IMR-90 (cell line): Measurements from ENCODE around the gene GNAZ. TPM values are rescaled to one million over a fixed set of nuclear protein-coding genes. Genes with fewer than 3 reads are reported as not detected.

Experiments
- ATAC-seq: fragments of 200-7000 bp; cut with Tn5 transposase; 2 replicates; pipeline ENCODE4 v1.9.1; 2020; ENCODE audit warnings: low read depth, mild to moderate bottlenecking, moderate library complexity
- BruUV-seq: library from RNA; stranded (reverse); fragments of 400-500 nt; replicated peaks from 2 replicates; lab custom pipeline; 2021; lab: Mats Ljungman, UMichigan
- CTCF ChIA-PET: fragments of 300-600 bp; formaldehyde crosslinking; extraction: SDS; loops from one replicate; lab custom pipeline; 2021; ENCODE audit warnings: antibody characterized with exemption; lab: Yijun Ruan, JAX
- POLR2A ChIA-PET: fragments of 300-600 bp; sonication (Branson Sonifier 250); formaldehyde crosslinking; loops from one replicate; lab custom pipeline; 2022; ENCODE audit warnings: antibody characterized with exemption; ENCODE audit not compliant: unreplicated experiment; lab: Charles Lee
- DNase-seq: peaks from one replicate; pipeline ENCODE4 v3.0.0; 2013
- H2AFZ ChIP-seq: replicated peaks from 2 replicates; pipeline ENCODE3; 2013; ENCODE audit warnings: low read length, mild to moderate bottlenecking; ENCODE audit not compliant: poor library complexity
- H2AK5ac ChIP-seq: 2 replicates; pipeline ENCODE4 v1.6.1; 2013; ENCODE audit warnings: low read depth, low read length, inconsistent platforms
- H2AK9ac ChIP-seq: replicated peaks from 2 replicates; pipeline ENCODE3; 2013; ENCODE audit warnings: mild to moderate bottlenecking, low read depth, low read length, moderate library complexity; ENCODE audit not compliant: poor library complexity
- H2BK120ac ChIP-seq: 2 replicates; pipeline ENCODE4 v1.6.1; 2013; ENCODE audit warnings: low read depth, low read length, inconsistent platforms
- H2BK15ac ChIP-seq: 3 replicates; pipeline ENCODE4 v1.6.1; 2013; ENCODE audit warnings: low read depth, low read length, inconsistent platforms
- H2BK20ac ChIP-seq: 2 replicates; pipeline ENCODE4 v1.6.1; 2013; ENCODE audit warnings: low read depth, mild to moderate bottlenecking, inconsistent platforms, low read length, moderate library complexity
- H2BK5ac ChIP-seq: 2 replicates; pipeline ENCODE4 v1.6.1; 2013; ENCODE audit warnings: mild to moderate bottlenecking, low read depth, low read length, inconsistent platforms; ENCODE audit not compliant: poor library complexity, severe bottlenecking
- H3K14ac ChIP-seq: replicated peaks from 2 replicates; pipeline ENCODE4 v1.6.1; 2013; ENCODE audit warnings: low read depth, low read length, inconsistent platforms
- H3K18ac ChIP-seq: 2 replicates; pipeline ENCODE4 v1.6.1; 2013; ENCODE audit warnings: low read depth, low read length, control low read depth
- H3K23ac ChIP-seq: 2 replicates; pipeline ENCODE4 v1.6.1; 2013; ENCODE audit warnings: low read depth, low read length, inconsistent platforms
- H3K27ac ChIP-seq: 2 replicates; pipeline ENCODE4 v1.5.1; 2013; ENCODE audit warnings: mild to moderate bottlenecking, control low read depth, low read length; ENCODE audit not compliant: insufficient read depth
- H3K27me3 ChIP-seq: 2 replicates; pipeline ENCODE4 v1.6.1; 2013; ENCODE audit warnings: low read length; ENCODE audit not compliant: control insufficient read depth, insufficient read depth
- H3K36me3 ChIP-seq: 2 replicates; pipeline ENCODE4 v1.6.1; 2013; ENCODE audit warnings: low read length, mixed read lengths; ENCODE audit not compliant: control insufficient read depth, insufficient read depth
- H3K4ac ChIP-seq: 2 replicates; pipeline ENCODE4 v1.6.1; 2013; ENCODE audit warnings: low read depth, low read length, inconsistent platforms
- H3K4me1 ChIP-seq: 2 replicates; pipeline ENCODE4 v1.6.1; 2013; ENCODE audit warnings: low read length, mixed read lengths; ENCODE audit not compliant: control insufficient read depth, insufficient read depth
- H3K4me2 ChIP-seq: 2 replicates; pipeline ENCODE4 v1.6.1; 2013; ENCODE audit warnings: low read depth, mild to moderate bottlenecking, control low read depth, low read length, moderate library complexity
- H3K4me3 ChIP-seq: 2 replicates; pipeline ENCODE4 v1.5.1; 2013; ENCODE audit warnings: low read depth, mild to moderate bottlenecking, control low read depth, low read length, moderate library complexity; ENCODE audit not compliant: insufficient read depth
- H3K56ac ChIP-seq: 2 replicates; pipeline ENCODE4 v1.6.1; 2013; ENCODE audit warnings: low read length, inconsistent platforms; ENCODE audit not compliant: insufficient read depth; ENCODE audit errors: extremely low read depth
- H3K79me1 ChIP-seq, 2 experiments: 2 replicates each; pipeline ENCODE4 v1.6.1; 2013; ENCODE audit warnings: low read length in 2 of 2, inconsistent platforms in 1 of 2, low read depth in 1 of 2
- H3K9ac ChIP-seq: 2 replicates; pipeline ENCODE4 v1.6.1; 2013; ENCODE audit warnings: low read depth, low read length, control low read depth
- H3K9me1 ChIP-seq: 2 replicates; pipeline ENCODE4 v1.6.1; 2013; ENCODE audit warnings: low read length, inconsistent platforms; ENCODE audit not compliant: insufficient read depth
- H3K9me3 ChIP-seq: 2 replicates; pipeline ENCODE4 v1.6.1; 2013; ENCODE audit warnings: low read length; ENCODE audit not compliant: control insufficient read depth, insufficient read depth
- H4K20me1 ChIP-seq: 2 replicates; pipeline ENCODE4 v1.6.1; 2013; ENCODE audit warnings: low read length, inconsistent platforms; ENCODE audit not compliant: insufficient read depth
- H4K5ac ChIP-seq: 2 replicates; pipeline ENCODE4 v1.6.1; 2013; ENCODE audit warnings: mild to moderate bottlenecking, low read depth, low read length, control low read depth
- H4K8ac ChIP-seq, 2 experiments: 2 replicates each; pipeline ENCODE4 v1.6.1; 2013; ENCODE audit warnings: low read depth in 2 of 2, low read length in 2 of 2, control low read depth in 1 of 2, inconsistent platforms in 1 of 2
- H4K91ac ChIP-seq: 2 replicates; pipeline ENCODE4 v1.6.1; 2013; ENCODE audit warnings: low read depth, low read length, inconsistent platforms; ENCODE audit not compliant: insufficient read depth
- CHD1 ChIP-seq: IDR thresholded peaks from 2 replicates; pipeline ENCODE4 v1.6.1; 2012; ENCODE audit warnings: low read depth, low read length, improper control_type of control experiment
- ELK1 ChIP-seq: fragments of 150-350 bp; IDR thresholded peaks from 2 replicates; pipeline ENCODE4 v1.6.1; 2016; ENCODE audit warnings: low read depth, mild to moderate bottlenecking, low read length, moderate library complexity, borderline replicate concordance
- FOS ChIP-seq: fragments of 150-350 bp; IDR thresholded peaks from 2 replicates; pipeline ENCODE4 v1.6.1; 2016; ENCODE audit warnings: low read depth, low read length
- MAZ ChIP-seq: IDR thresholded peaks from 2 replicates; pipeline ENCODE4 v1.6.1; 2012; ENCODE audit warnings: low read depth, mild to moderate bottlenecking, low read length, improper control_type of control experiment, moderate library complexity, borderline replicate concordance
- MXI1 ChIP-seq: IDR thresholded peaks from 2 replicates; pipeline ENCODE4 v1.6.1; 2012; ENCODE audit warnings: low read depth, mild to moderate bottlenecking, low read length, moderate library complexity, borderline replicate concordance
- NFE2L2 ChIP-seq: fragments of 150-350 bp; IDR thresholded peaks from 2 replicates; pipeline ENCODE4 v1.6.1; 2016; ENCODE audit warnings: low read depth, mild to moderate bottlenecking, low read length
- RAD21 ChIP-seq: IDR thresholded peaks from 2 replicates; pipeline ENCODE4 v1.6.1; 2012; ENCODE audit warnings: low read length, improper control_type of control experiment
- RCOR1 ChIP-seq: IDR thresholded peaks from 2 replicates; pipeline ENCODE4 v1.6.1; 2012; ENCODE audit warnings: mild to moderate bottlenecking, low read length, improper control_type of control experiment; ENCODE audit not compliant: insufficient replicate concordance
- RFX5 ChIP-seq: IDR thresholded peaks from 2 replicates; pipeline ENCODE4 v1.8.0; 2012; ENCODE audit warnings: low read depth, mild to moderate bottlenecking, low read length, moderate library complexity
- SMC3 ChIP-seq: fragments of 150-350 bp; IDR thresholded peaks from 2 replicates; pipeline ENCODE4 v1.6.1; 2016; ENCODE audit warnings: low read depth, mild to moderate bottlenecking, antibody characterized with exemption, low read length, moderate library complexity
- WGBS, 2 experiments: methylation state at CpG; one replicate each; pipeline versions ENCODE4 v1.1.5 to v1.1.7; 2013; ENCODE audit warnings: missing lambda C conversion rate in 2 of 2; ENCODE audit not compliant: insufficient read length in 1 of 2; ENCODE audit errors: extremely low coverage in 2 of 2; 5-methylcytosine and 5-hydroxymethylcytosine counted together
- dilution Hi-C: fragments of 300-500 bp; cut with HindIII; formaldehyde crosslinking; loops from one replicate; pipeline ENCODE4 v1.14.3; 2018; ENCODE audit warnings: low sequenced_read_pairs; ENCODE audit not compliant: unreplicated experiment
- in situ Hi-C: fragments of 300-500 bp; cut with MboI; formaldehyde crosslinking; loops from 3 replicates; pipeline ENCODE4 v1.14.3; 2019; ENCODE audit warnings: low sequenced_read_pairs, inconsistent platforms, mixed read lengths
- intact Hi-C: fragments of 100-400 bp; cut with micrococcal nuclease; formaldehyde crosslinking; loops from 2 replicates; pipeline ENCODE4 v1.10.0; 2022
- polyA plus RNA-seq, 3 experiments: library from polyadenylated mRNA; depleted of rRNA; stranded (reverse); fragments of >200 nt; gene quantifications; 2 replicates each; pipeline ENCODE4 v1.2.3, GENCODE V29; 2012; ENCODE audit warnings: low replicate concordance in 1 of 3
- total RNA-seq: library from RNA; depleted of rRNA; stranded (reverse); fragments of >200 nt; gene quantifications from 2 replicates; pipeline ENCODE4 v1.2.3, GENCODE V29; 2012
- TF ChIP-seq, protein P1 (sequence below): conservative IDR thresholded peaks from 2 replicates; pipeline ENCODE4 v1.5.1; 2012; ENCODE audit warnings: mild to moderate bottlenecking, low read depth, low read length, improper control_type of control experiment
- TF ChIP-seq, protein P2 (sequence below): fragments of 150-350 bp; IDR thresholded peaks from 2 replicates; pipeline ENCODE4 v1.6.1; 2017; ENCODE audit warnings: mild to moderate bottlenecking, antibody characterized with exemption, low read length, low read depth

The GNAZ gene
- total and polyA plus RNA-seq, 2 of the 4 experiments (the other 2 are of a cell fraction), result 1.5 to 2.5 TPM

- DNase-seq, result no peak
Observed at GRCh38 chr22:23120415-23120899, 50.1 kb downstream of the GNAZ start.

More at GRCh38 chr22:23120415-23120899, 50.1 kb downstream of the GNAZ start:
- no peak overlapping the region for H2AK9ac ChIP-seq
- no peaks in the 10 kb centered on the region; the same call in 1 of the 2 replicates for H3K27me3 ChIP-seq
- no peaks in the 10 kb centered on the region for H4K20me1 ChIP-seq
- H2AFZ ChIP-seq, result no peak overlapping the region
- H3K14ac ChIP-seq, result no peak overlapping the region
- no peak overlapping the region for H2BK5ac ChIP-seq
- H3K36me3 ChIP-seq, result no peaks in the 10 kb centered on the region
- dilution Hi-C loops, result no loop called here
- ChIA-PET CTCF (no interaction called here), POLR2A (no interaction called here)
- H3K23ac ChIP-seq, result no peak overlapping the region
- no peak overlapping the region for H3K18ac ChIP-seq
- no peak overlapping the region for H3K9ac ChIP-seq
- H3K56ac ChIP-seq, result no peak overlapping the region
- no peaks in the 10 kb centered on the region for H3K9me1 ChIP-seq
- H4K91ac ChIP-seq, result no peak overlapping the region
- no peaks in the 10 kb centered on the region for H3K4me1 ChIP-seq
- BruUV-seq, result no TSS peak
- H4K5ac ChIP-seq, result no peak overlapping the region
- H3K4ac ChIP-seq, result no peak overlapping the region
- no peak for ATAC-seq
- no peaks in the 10 kb centered on the region for H3K79me1 ChIP-seq
- no peak overlapping the region for H4K8ac ChIP-seq
- no peak overlapping the region for H3K4me2 ChIP-seq
- no peaks in the 10 kb centered on the region for H3K9me3 ChIP-seq
- in situ Hi-C loops, result loop anchor here (10.0 kb wide), 1 partner anchor 266 kb away; no protein-coding TSS in a partner anchor
- TF ChIP-seq ELK1 (no peak), FOS (no peak), RFX5 (no peak), RCOR1 (no peak), CHD1 (no peak), NFE2L2 (no peak), RAD21 (no peak), MAZ (no peak), SMC3 (no peak), MXI1 (no peak)
- TF ChIP-seq, protein P1, sequence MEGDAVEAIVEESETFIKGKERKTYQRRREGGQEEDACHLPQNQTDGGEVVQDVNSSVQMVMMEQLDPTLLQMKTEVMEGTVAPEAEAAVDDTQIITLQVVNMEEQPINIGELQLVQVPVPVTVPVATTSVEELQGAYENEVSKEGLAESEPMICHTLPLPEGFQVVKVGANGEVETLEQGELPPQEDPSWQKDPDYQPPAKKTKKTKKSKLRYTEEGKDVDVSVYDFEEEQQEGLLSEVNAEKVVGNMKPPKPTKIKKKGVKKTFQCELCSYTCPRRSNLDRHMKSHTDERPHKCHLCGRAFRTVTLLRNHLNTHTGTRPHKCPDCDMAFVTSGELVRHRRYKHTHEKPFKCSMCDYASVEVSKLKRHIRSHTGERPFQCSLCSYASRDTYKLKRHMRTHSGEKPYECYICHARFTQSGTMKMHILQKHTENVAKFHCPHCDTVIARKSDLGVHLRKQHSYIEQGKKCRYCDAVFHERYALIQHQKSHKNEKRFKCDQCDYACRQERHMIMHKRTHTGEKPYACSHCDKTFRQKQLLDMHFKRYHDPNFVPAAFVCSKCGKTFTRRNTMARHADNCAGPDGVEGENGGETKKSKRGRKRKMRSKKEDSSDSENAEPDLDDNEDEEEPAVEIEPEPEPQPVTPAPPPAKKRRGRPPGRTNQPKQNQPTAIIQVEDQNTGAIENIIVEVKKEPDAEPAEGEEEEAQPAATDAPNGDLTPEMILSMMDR, result no peak
- TF ChIP-seq, protein P2, sequence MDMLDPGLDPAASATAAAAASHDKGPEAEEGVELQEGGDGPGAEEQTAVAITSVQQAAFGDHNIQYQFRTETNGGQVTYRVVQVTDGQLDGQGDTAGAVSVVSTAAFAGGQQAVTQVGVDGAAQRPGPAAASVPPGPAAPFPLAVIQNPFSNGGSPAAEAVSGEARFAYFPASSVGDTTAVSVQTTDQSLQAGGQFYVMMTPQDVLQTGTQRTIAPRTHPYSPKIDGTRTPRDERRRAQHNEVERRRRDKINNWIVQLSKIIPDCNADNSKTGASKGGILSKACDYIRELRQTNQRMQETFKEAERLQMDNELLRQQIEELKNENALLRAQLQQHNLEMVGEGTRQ, result no peak
- no peak overlapping the region for H3K27ac ChIP-seq
- intact Hi-C loops, result no loop called here
- no peak overlapping the region for H2BK15ac ChIP-seq
- no peak overlapping the region for H2BK120ac ChIP-seq
- H3K4me3 ChIP-seq, result no peak overlapping the region
- no peak overlapping the region for H2BK20ac ChIP-seq
- WGBS, 2 experiments, result no CpG with 5 or more reads among the region's 7 CpGs
- H2AK5ac ChIP-seq, result no peak overlapping the region
